Prostate gland (tissue), 2 donors: ENCODE data around the gene EXOSC9. TPM values are rescaled to one million over a fixed set of nuclear protein-coding genes. Genes with fewer than 3 reads are reported as not detected.

ENCODE experiments used
- DNase-seq: peaks from one replicate; pipeline ENCODE4 v3.0.0-alpha.2; 2019; ENCODE audit warnings: low spot score
- H3K27ac ChIP-seq, 2 donors: fragments of 200-600 bp; sonication (generic); 2 replicates each; pipeline ENCODE4 v1.5.1; 2017 to 2019
- H3K27me3 ChIP-seq: fragments of 200-600 bp; sonication (generic); replicated peaks from 2 replicates; pipeline ENCODE4 v1.5.1; 2019; ENCODE audit not compliant: insufficient read depth
- H3K36me3 ChIP-seq, 2 donors: fragments of 200-600 bp; sonication (generic); 1 replicate in 1 of 2; 2 replicates in 1 of 2; pipeline versions ENCODE4 v1.5.1 to v1.8.1; 2017 to 2019
- H3K4me1 ChIP-seq: fragments of 200-600 bp; sonication (generic); replicated peaks from 2 replicates; pipeline ENCODE4 v1.5.1; 2019
- H3K4me3 ChIP-seq, 2 donors: fragments of 200-600 bp; sonication (generic); 2 replicates each; pipeline ENCODE4 v1.5.1; 2017 to 2019
- H3K9me3 ChIP-seq: fragments of 200-600 bp; sonication (generic); 2 replicates; pipeline ENCODE4 v1.5.1; 2017
- CTCF ChIP-seq, 4 experiments: fragments of 200-600 bp in 2 of 4; fragments of 450-650 bp in 2 of 4; sonication (generic) in 2 of 4; IDR thresholded peaks; 1 replicate in 3 of 4; 2 replicates in 1 of 4; pipeline ENCODE4 v1.5.1; 2016 to 2019; ENCODE audit warnings: antibody characterized with exemption in 4 of 4, mild to moderate bottlenecking in 2 of 4, moderate library complexity in 2 of 4
- POLR2A ChIP-seq: fragments of 450-650 bp; IDR thresholded peaks from one replicate; pipeline ENCODE4 v1.6.1; 2016; ENCODE audit warnings: antibody characterized with exemption, mild to moderate bottlenecking
- POLR2AphosphoS5 ChIP-seq: sonication (generic); formaldehyde crosslinking; IDR thresholded peaks from one replicate; pipeline ENCODE4 v1.6.1; 2017; ENCODE audit warnings: antibody characterized with exemption
- WGBS: methylation state at CpG from one replicate; pipeline ENCODE4 v1.1.5; 2018; 5-methylcytosine and 5-hydroxymethylcytosine counted together
- intact Hi-C: fragments of 100-400 bp; cut with DNase I; formaldehyde crosslinking; loops from one replicate; pipeline ENCODE4 v1.14.2; 2022
- total RNA-seq, 2 donors: library from RNA; depleted of rRNA; stranded (reverse); fragments of >200 nt; gene quantifications; one replicate each; pipeline ENCODE4 v1.1.0, GENCODE V29; 2016

EXOSC9 gene
- total RNA-seq, 2 donors from 2014 or later = 17.1 to 40.1 TPM

- whole genome bisulfite sequencing = 55% methylated on average over 8 of the region's 8 CpGs
- H3K9me3 ChIP-seq = no peaks in the 10 kb centered on the region
- no peaks in the 10 kb centered on the region for H3K27me3 ChIP-seq
- no peaks in the 10 kb centered on the region for H3K36me3 ChIP-seq
- TF ChIP-seq POLR2A (no peak), POLR2AphosphoS5 (no peak), CTCF (IDR thresholded peaks at IDR 0.05) (no peak)
- intact Hi-C loops = no loop called here
- DNase-seq = no peak
- H3K27ac ChIP-seq = peak overlapping the region; percentile 78 to 81
- peak overlapping the region; percentile 68 to 77 for H3K4me3 ChIP-seq
- no peaks in the 10 kb centered on the region for H3K4me1 ChIP-seq
Measured at GRCh38 chr4:121800638-121800960, 524 bp upstream of the EXOSC9 start.

GRCh38 chr4:121801715-121802075 lies 572 bp downstream of the EXOSC9 start:
- peak overlapping the region; percentile 78 to 81 for H3K27ac ChIP-seq
- H3K4me1 ChIP-seq = no peaks in the 10 kb centered on the region
- peak overlapping the region; percentile 68 to 77 for H3K4me3 ChIP-seq
- H3K27me3 ChIP-seq = no peaks in the 10 kb centered on the region
- DNase-seq = no peak
- 21% methylated on average over 4 of the region's 4 CpGs for WGBS
- intact Hi-C loops = no loop called here
- H3K36me3 ChIP-seq = no peaks in the 10 kb centered on the region
- TF ChIP-seq CTCF (IDR thresholded peaks at IDR 0.05) = no peak
- no peaks in the 10 kb centered on the region for H3K9me3 ChIP-seq

GRCh38 chr4:121806411-121806810 lies 5.3 kb downstream of the EXOSC9 start:
- no peak overlapping the region for H3K27ac ChIP-seq
- H3K36me3 ChIP-seq = no peaks in the 10 kb centered on the region
- H3K4me1 ChIP-seq = no peaks in the 10 kb centered on the region
- WGBS = 86% methylated on average over 4 of the region's 4 CpGs
- DNase-seq = no peak
- TF ChIP-seq POLR2A = no peak
- TF ChIP-seq POLR2AphosphoS5 = no peak
- H3K4me3 ChIP-seq = no peak overlapping the region
- intact Hi-C loops = no loop called here
- no peaks in the 10 kb centered on the region for H3K9me3 ChIP-seq
- no peaks in the 10 kb centered on the region for H3K27me3 ChIP-seq

- Histone ChIP-seq H3K4me1 (no peaks in the 10 kb centered on the region), H3K9me3 (no peaks in the 10 kb centered on the region), H3K4me3 (no peak overlapping the region), H3K36me3 (no peaks in the 10 kb centered on the region), H3K27ac (no peak overlapping the region), H3K27me3 (no peaks in the 10 kb centered on the region)
- intact Hi-C loops = no loop called here
- no peak for DNase-seq
- no peak for TF ChIP-seq CTCF (IDR thresholded peaks at IDR 0.05)
- no peak for TF ChIP-seq POLR2AphosphoS5
- TF ChIP-seq POLR2A = no peak
Measured at GRCh38 chr4:121811122-121811521, 10.0 kb downstream of the EXOSC9 start.

GRCh38 chr4:121814756-121815155 lies 13.6 kb downstream of the EXOSC9 start:
- no peak for TF ChIP-seq POLR2AphosphoS5
- TF ChIP-seq CTCF (IDR thresholded peaks at IDR 0.05) = no peak
- TF ChIP-seq POLR2A = no peak
- Histone ChIP-seq H3K4me1 (no peaks in the 10 kb centered on the region), H3K4me3 (no peak overlapping the region), H3K9me3 (no peaks in the 10 kb centered on the region), H3K27me3 (no peaks in the 10 kb centered on the region), H3K27ac (no peak overlapping the region), H3K36me3 (no peaks in the 10 kb centered on the region)
- 82% methylated on average over 2 of the region's 2 CpGs for WGBS
- no peak for DNase-seq
- intact Hi-C loops = no loop called here
